SH-SY5Y (cell line): Measurements from ENCODE around the gene PARD3.

Experiments used
- GATA2 ChIP-seq: IDR thresholded peaks from 2 replicates; pipeline ENCODE4 v1.6.1; 2011; ENCODE audit warnings: mild to moderate bottlenecking, low read depth, low read length
- GATA3 ChIP-seq: IDR thresholded peaks from 2 replicates; pipeline ENCODE4 v1.6.1; 2011; ENCODE audit warnings: low read depth, mild to moderate bottlenecking, low read length, moderate library complexity

DNA sequence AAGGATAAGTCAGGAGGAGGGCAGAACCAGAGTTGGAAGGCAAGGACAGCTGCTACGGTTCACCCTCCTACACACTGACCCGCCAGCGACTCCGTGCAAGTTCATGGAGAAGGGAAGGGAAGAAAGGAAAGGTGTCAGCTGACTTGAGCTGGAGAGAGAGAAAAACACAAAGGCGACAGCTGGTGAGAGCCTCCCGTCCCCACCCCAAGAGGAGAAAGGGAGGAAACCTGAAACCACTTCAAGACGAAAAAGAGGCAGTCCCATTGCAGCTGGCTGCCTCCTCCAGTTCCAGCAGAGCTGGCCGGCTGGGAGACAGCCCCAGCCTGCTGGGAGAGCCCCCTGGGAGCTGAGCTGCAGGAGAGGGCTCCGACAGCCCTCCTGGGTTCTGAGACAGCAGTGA, 75.2 kb downstream of the PARD3 start:
- TF ChIP-seq GATA3 (no peak), GATA2 (no peak)
